H9 (cell line): ENCODE measurements around the gene MR1. TPM values are rescaled to one million over a fixed set of nuclear protein-coding genes. Genes with fewer than 3 reads are reported as not detected.

ENCODE experiments used
- DNase-seq: peaks from one replicate; pipeline ENCODE4 v3.0.0-alpha.2; 2017
- H2AFZ ChIP-seq: one replicate; pipeline ENCODE4 v1.6.1; 2013; ENCODE audit warnings: mild to moderate bottlenecking, low read length, control low read depth, moderate library complexity
- H2AK5ac ChIP-seq: 2 replicates; pipeline ENCODE4 v1.6.1; 2013; ENCODE audit warnings: low read length, control low read depth, mixed read lengths; ENCODE audit not compliant: insufficient read length
- H2BK120ac ChIP-seq: one replicate; pipeline ENCODE4 v1.6.1; 2013; ENCODE audit warnings: low read depth, mild to moderate bottlenecking, low read length, control low read depth, inconsistent platforms; ENCODE audit not compliant: poor library complexity, severe bottlenecking
- H2BK12ac ChIP-seq: 2 replicates; pipeline ENCODE4 v1.6.1; 2013; ENCODE audit warnings: low read length, control low read depth, mixed read lengths, low read depth; ENCODE audit not compliant: insufficient read length
- H2BK15ac ChIP-seq: 2 replicates; pipeline ENCODE4 v1.6.1; 2013; ENCODE audit warnings: low read depth, low read length, control low read depth
- H2BK20ac ChIP-seq: one replicate; pipeline ENCODE4 v1.6.1; 2013; ENCODE audit warnings: low read depth, mild to moderate bottlenecking, low read length, control low read depth, inconsistent platforms; ENCODE audit not compliant: poor library complexity, severe bottlenecking
- H2BK5ac ChIP-seq: 2 replicates; pipeline ENCODE4 v1.6.1; 2013; ENCODE audit warnings: low read length, control low read depth, mixed read lengths; ENCODE audit not compliant: insufficient read length
- H3K14ac ChIP-seq: 2 replicates; pipeline ENCODE4 v1.6.1; 2013; ENCODE audit warnings: low read length, control low read depth; ENCODE audit not compliant: insufficient read depth
- H3K18ac ChIP-seq: 2 replicates; pipeline ENCODE4 v1.6.1; 2013; ENCODE audit warnings: low read depth, mild to moderate bottlenecking, mixed read lengths, low read length, control low read depth; ENCODE audit not compliant: insufficient read length
- H3K23ac ChIP-seq: 2 replicates; pipeline ENCODE4 v1.6.1; 2013; ENCODE audit warnings: low read length, control low read depth, mixed read lengths, low read depth; ENCODE audit not compliant: insufficient read length
- H3K23me2 ChIP-seq: 2 replicates; pipeline ENCODE4 v1.6.1; 2013; ENCODE audit warnings: low read depth, mild to moderate bottlenecking, mixed read lengths, low read length, control low read depth; ENCODE audit not compliant: insufficient read length, poor library complexity, severe bottlenecking
- H3K27ac ChIP-seq: 2 replicates; pipeline ENCODE4 v1.5.1; 2013; ENCODE audit warnings: low read length, control low read depth, mixed read lengths, low read depth; ENCODE audit not compliant: insufficient read length
- H3K27me3 ChIP-seq: 2 replicates; pipeline ENCODE4 v1.6.1; 2013; ENCODE audit warnings: low read length, control low read depth, inconsistent platforms; ENCODE audit not compliant: insufficient read depth
- H3K4ac ChIP-seq: 2 replicates; pipeline ENCODE4 v1.6.1; 2013; ENCODE audit warnings: low read depth, mild to moderate bottlenecking, control low read depth, inconsistent platforms, low read length, moderate library complexity
- H3K4me1 ChIP-seq: 2 replicates; pipeline ENCODE4 v1.6.1; 2013; ENCODE audit warnings: low read length, control low read depth, inconsistent platforms; ENCODE audit not compliant: insufficient read depth
- H3K4me2 ChIP-seq: 2 replicates; pipeline ENCODE4 v1.6.1; 2013; ENCODE audit warnings: low read length, control low read depth, mixed read lengths; ENCODE audit not compliant: insufficient read length, insufficient read depth
- H3K56ac ChIP-seq: 2 replicates; pipeline ENCODE4 v1.6.1; 2013; ENCODE audit warnings: low read depth, mild to moderate bottlenecking, mixed read lengths, low read length, control low read depth; ENCODE audit not compliant: insufficient read length
- H3K79me1 ChIP-seq: 2 replicates; pipeline ENCODE4 v1.6.1; 2013; ENCODE audit warnings: low read depth, mild to moderate bottlenecking, moderate library complexity, low read length, control low read depth, inconsistent platforms; ENCODE audit not compliant: insufficient read depth, poor library complexity, severe bottlenecking
- H3K79me2 ChIP-seq: 2 replicates; pipeline ENCODE4 v1.6.1; 2013; ENCODE audit warnings: low read length, control low read depth, inconsistent platforms; ENCODE audit not compliant: insufficient read depth
- H3K9ac ChIP-seq: 2 replicates; pipeline ENCODE4 v1.6.1; 2013; ENCODE audit warnings: low read length, control low read depth, mixed read lengths; ENCODE audit not compliant: insufficient read length; ENCODE audit errors: extremely low read depth
- H3K9me3 ChIP-seq: one replicate; pipeline ENCODE4 v1.6.1; 2013; ENCODE audit warnings: low read depth, low read length, inconsistent platforms; ENCODE audit not compliant: control insufficient read depth
- H3T11ph ChIP-seq: one replicate; pipeline ENCODE4 v1.6.1; 2013; ENCODE audit warnings: mild to moderate bottlenecking, low read length, control low read depth, inconsistent platforms
- H4K20me1 ChIP-seq: one replicate; pipeline ENCODE4 v1.6.1; 2013; ENCODE audit not compliant: control insufficient read depth, insufficient read length, insufficient read depth
- H4K5ac ChIP-seq: 2 replicates; pipeline ENCODE4 v1.6.1; 2013; ENCODE audit warnings: low read depth, mild to moderate bottlenecking, mixed read lengths, low read length, control low read depth; ENCODE audit not compliant: insufficient read length
- H4K8ac ChIP-seq: replicated peaks from 2 replicates; pipeline ENCODE4 v1.6.1; 2013; ENCODE audit warnings: low read length, control low read depth, mixed read lengths, low read depth; ENCODE audit not compliant: insufficient read length
- H4K91ac ChIP-seq: 2 replicates; pipeline ENCODE4 v1.6.1; 2013; ENCODE audit warnings: low read depth, mild to moderate bottlenecking, moderate library complexity, mixed read lengths, low read length, control low read depth; ENCODE audit not compliant: insufficient read length
- H3K27ac Mint-ChIP-seq, 3 experiments: 2 replicates in 2 of 3; 3 replicates in 1 of 3; pipeline ENCODE4 v1.8.0; 2020 to 2021; ENCODE audit warnings: mixed read lengths in 3 of 3, mild to moderate bottlenecking in 1 of 3, moderate library complexity in 1 of 3
- H3K27me3 Mint-ChIP-seq: 2 replicates; pipeline ENCODE4 v1.8.0; 2021; ENCODE audit warnings: low read depth, mild to moderate bottlenecking, moderate library complexity, mixed read lengths
- H3K36me3 Mint-ChIP-seq, 3 experiments: 2 replicates in 2 of 3; 3 replicates in 1 of 3; pipeline ENCODE4 v1.8.0; 2020 to 2021; ENCODE audit warnings: low read depth in 3 of 3, mixed read lengths in 3 of 3; ENCODE audit not compliant: insufficient read depth in 1 of 3
- H3K4me1 Mint-ChIP-seq, 2 experiments: 2 replicates each; pipeline ENCODE4 v1.8.0; 2020; ENCODE audit warnings: mixed read lengths in 2 of 2
- H3K4me3 Mint-ChIP-seq, 2 experiments: 2 replicates in 1 of 2; 3 replicates in 1 of 2; pipeline ENCODE4 v1.8.0; 2020 to 2021; ENCODE audit warnings: mild to moderate bottlenecking in 2 of 2, mixed read lengths in 2 of 2, moderate library complexity in 1 of 2
- H3K9me3 Mint-ChIP-seq, 2 experiments: 2 replicates in 1 of 2; 3 replicates in 1 of 2; pipeline ENCODE4 v1.8.0; 2020; ENCODE audit warnings: mild to moderate bottlenecking in 2 of 2, mixed read lengths in 2 of 2, moderate library complexity in 1 of 2
- CTCF ChIP-seq: fragments of 200-600 bp; sonication (generic); conservative IDR thresholded peaks from 3 replicates; pipeline ENCODE4 v1.8.0; 2021; ENCODE audit warnings: antibody characterized with exemption, mild to moderate bottlenecking
- WGBS: extraction: QIAGEN DNeasy Blood & Tissue Kit; methylation state at CpG from one replicate; pipeline ENCODE4 v1.1.7; 2013; ENCODE audit warnings: missing lambda C conversion rate, low lambda C conversion rate, mixed read lengths; ENCODE audit not compliant: insufficient read length; ENCODE audit errors: extremely low coverage; 5-methylcytosine and 5-hydroxymethylcytosine counted together
- total RNA-seq: library from RNA; stranded (reverse); gene quantifications from 2 replicates; pipeline ENCODE4 v1.2.1, GENCODE V29; 2021

Gene MR1
- total RNA-seq, 1 experiment from 2014 or later: 0.02 TPM

- Histone ChIP-seq H2BK20ac (no peak overlapping the region), H3T11ph (no peak overlapping the region), H3K79me2 (no peaks in the 10 kb centered on the region), H2BK120ac (no peak overlapping the region), H3K4ac (no peak overlapping the region), H3K4me1 (peaks cover 16% of the 10 kb centered on the region; the same call in 1 of the 2 replicates), H3K14ac (0 out of 2 replicates have a peak overlapping the region, but pooled peaks have one; percentile 55), H4K20me1 (no peaks in the 10 kb centered on the region), H2BK15ac (no peak overlapping the region), H2BK5ac (peak overlapping the region; percentile 21), H3K79me1 (no peaks in the 10 kb centered on the region), H3K27ac (peak overlapping the region; percentile 90), H3K4me2 (peak overlapping the region; percentile 84), H4K91ac (no peak overlapping the region), H3K27me3 (peaks cover 21% of the 10 kb centered on the region; the same call in 1 of the 2 replicates), H4K8ac (no peak overlapping the region), H3K23me2 (peaks cover 9% of the 10 kb centered on the region), H3K18ac (peak overlapping the region; percentile 78), H3K9me3 (no peaks in the 10 kb centered on the region), H2BK12ac (peak overlapping the region; percentile 42), H2AK5ac (no peak overlapping the region), H2AFZ (no peak overlapping the region), H4K5ac (no peak overlapping the region), H3K9ac (peak overlapping the region; percentile 29), H3K56ac (no peak overlapping the region), H3K23ac (no peak overlapping the region)
- Mint-ChIP-seq H3K27me3 (peaks cover 62% of the 10 kb centered on the region), H3K27ac (peak overlapping the region; percentile 94 to 97 (median 97)), H3K36me3 (no peaks in the 10 kb centered on the region; a peak in 2 of 7 replicates), H3K4me1 (peaks cover 81 to 84% of the 10 kb centered on the region in 2 experiments), H3K9me3 (peaks cover 0 to 4% of the 10 kb centered on the region in 2 experiments; a peak in 2 of 5 replicates), H3K4me3 (peak overlapping the region; percentile 51 to 82)
- WGBS: no CpG with 5 or more reads among the region's 9 CpGs
- DNase-seq: peak; percentile 80
- TF ChIP-seq CTCF: no peak
These were observed 67.9 kb downstream of the MR1 start for GRCh38 chr1:181101581-181102226.
